KMS-11 (cell line): ENCODE data around the gene MEAK7.
"Not testable (repeated sequence)": the region's sequence is repeated elsewhere in the genome, so short reads cannot be mapped to it uniquely, and the experiment has no call there.

Experiments used
- H2AFZ ChIP-seq: fragments of 200-600 bp; sonication (generic); 2 replicates; pipeline ENCODE4 v1.6.1; 2016; ENCODE audit warnings: antibody characterized with exemption, mixed run types, low read depth
- H3K27ac ChIP-seq: fragments of 200-600 bp; sonication (generic); 2 replicates; pipeline ENCODE4 v1.6.1; 2016; ENCODE audit warnings: mild to moderate bottlenecking, mixed run types
- H3K27me3 ChIP-seq: fragments of 200-600 bp; sonication (generic); 2 replicates; pipeline ENCODE4 v1.6.1; 2017; ENCODE audit warnings: mild to moderate bottlenecking, low read depth, mixed run types, moderate library complexity; ENCODE audit not compliant: insufficient read depth
- H3K36me3 ChIP-seq: fragments of 200-600 bp; sonication (generic); 2 replicates; pipeline ENCODE4 v1.6.1; 2017; ENCODE audit warnings: mild to moderate bottlenecking, mixed run types; ENCODE audit not compliant: insufficient read depth
- H3K4me1 ChIP-seq: fragments of 200-600 bp; sonication (generic); 2 replicates; pipeline ENCODE4 v1.6.1; 2016; ENCODE audit warnings: mild to moderate bottlenecking, low read depth, mixed run types; ENCODE audit not compliant: poor library complexity, severe bottlenecking
- H3K4me2 ChIP-seq: fragments of 200-600 bp; sonication (generic); 2 replicates; pipeline ENCODE4 v1.7.0; 2016; ENCODE audit warnings: mild to moderate bottlenecking, mixed run types
- H3K4me3 ChIP-seq: fragments of 200-600 bp; sonication (generic); IDR thresholded peaks from 2 replicates; pipeline ENCODE4 v1.6.1; 2017; ENCODE audit warnings: low read depth, low read length, mixed read lengths; ENCODE audit not compliant: insufficient read depth
- H3K79me2 ChIP-seq: fragments of 200-600 bp; sonication (generic); 2 replicates; pipeline ENCODE4 v1.6.1; 2016; ENCODE audit warnings: low read depth, mixed run types; ENCODE audit not compliant: insufficient read depth
- H3K9ac ChIP-seq: fragments of 200-600 bp; sonication (generic); 2 replicates; pipeline ENCODE4 v1.6.1; 2016; ENCODE audit warnings: mild to moderate bottlenecking, mixed run types
- H4K20me1 ChIP-seq: fragments of 200-600 bp; sonication (generic); 2 replicates; pipeline ENCODE4 v1.6.1; 2016; ENCODE audit warnings: mild to moderate bottlenecking, mixed run types; ENCODE audit not compliant: insufficient read depth
- CTCF ChIP-seq: fragments of 200-600 bp; sonication (generic); conservative IDR thresholded peaks from 2 replicates; pipeline ENCODE4 v1.6.1; 2017; ENCODE audit warnings: low read depth, mild to moderate bottlenecking, antibody characterized with exemption, low read length, moderate library complexity, mixed read lengths

Gene MEAK7

GRCh38 chr16:84521497-84521770 is 17.0 kb upstream of the MEAK7 start:
- Histone ChIP-seq H2AFZ (no peak overlapping the region), H3K4me2 (no peak overlapping the region), H3K36me3 (no peaks in the 10 kb centered on the region), H3K4me3 (no peak overlapping the region), H3K27ac (no peak overlapping the region), H3K79me2 (no peaks in the 10 kb centered on the region), H3K9ac (no peak overlapping the region), H3K27me3 (peaks cover 36% of the 10 kb centered on the region), H4K20me1 (no peaks in the 10 kb centered on the region), H3K4me1 (no peaks in the 10 kb centered on the region)
- TF ChIP-seq CTCF: no peak

- H3K4me1 ChIP-seq: no peaks in the 10 kb centered on the region
- no peak overlapping the region for H3K27ac ChIP-seq
- H3K4me3 ChIP-seq: no peak overlapping the region
- TF ChIP-seq CTCF: no peak
- H3K27me3 ChIP-seq: peaks cover 38% of the 10 kb centered on the region
- H3K4me2 ChIP-seq: no peak overlapping the region
- H2AFZ ChIP-seq: no peak overlapping the region
- H3K79me2 ChIP-seq: no peaks in the 10 kb centered on the region
- H4K20me1 ChIP-seq: no peaks in the 10 kb centered on the region
- no peak overlapping the region for H3K9ac ChIP-seq
- no peaks in the 10 kb centered on the region for H3K36me3 ChIP-seq
These were observed 16.5 kb upstream of the MEAK7 start for GRCh38 chr16:84520725-84521496.

GRCh38 chr16:84519855-84520254 is 15.4 kb upstream of the MEAK7 start:
- TF ChIP-seq CTCF: no peak
- Histone ChIP-seq H4K20me1 (no peaks in the 10 kb centered on the region), H3K79me2 (no peaks in the 10 kb centered on the region), H2AFZ (no peak overlapping the region), H3K9ac (no peak overlapping the region), H3K36me3 (no peaks in the 10 kb centered on the region), H3K4me1 (peaks cover under 1% of the 10 kb centered on the region), H3K4me2 (no peak overlapping the region), H3K27ac (no peak overlapping the region), H3K4me3 (no peak overlapping the region), H3K27me3 (peaks cover 40% of the 10 kb centered on the region)

- no peak overlapping the region for H2AFZ ChIP-seq
- H3K9ac ChIP-seq: no peak overlapping the region
- no peak overlapping the region for H3K4me3 ChIP-seq
- H3K4me2 ChIP-seq: no peak overlapping the region
- H3K36me3 ChIP-seq: no peaks in the 10 kb centered on the region
- H3K4me1 ChIP-seq: peaks cover 3% of the 10 kb centered on the region
- no peak for TF ChIP-seq CTCF
- peaks cover 40% of the 10 kb centered on the region for H3K27me3 ChIP-seq
- no peak overlapping the region for H3K27ac ChIP-seq
- no peaks in the 10 kb centered on the region for H4K20me1 ChIP-seq
- no peaks in the 10 kb centered on the region for H3K79me2 ChIP-seq
These were observed 14.4 kb upstream of the MEAK7 start for GRCh38 chr16:84518804-84519341.

- not testable (repeated sequence) for H3K9ac ChIP-seq, H3K4me1 ChIP-seq, H3K4me2 ChIP-seq, H4K20me1 ChIP-seq, H3K36me3 ChIP-seq, H2AFZ ChIP-seq, H3K27ac ChIP-seq, H3K4me3 ChIP-seq, H3K79me2 ChIP-seq
- peaks cover 35% of the 10 kb centered on the region for H3K27me3 ChIP-seq
These were observed 13.8 kb upstream of the MEAK7 start for GRCh38 chr16:84518220-84518619.
